NCI-H748 (cell line): Measurements from ENCODE around the gene P2RX2.

ENCODE experiments used
- DNase-seq: peaks from one replicate; lab custom pipeline; 2025; ENCODE audit not compliant: unreplicated experiment; lab: John Stamatoyannopoulos, UW

Gene P2RX2

GRCh38 chr12:132602572-132603239, 15.9 kb upstream of the P2RX2 start:
- no peak for DNase-seq

GRCh38 chr12:132603240-132604150, 15.1 kb upstream of the P2RX2 start:
- no peak for DNase-seq

- no peak for DNase-seq
Measured at GRCh38 chr12:132604151-132604618, 14.4 kb upstream of the P2RX2 start.

- DNase-seq = no peak
Measured at GRCh38 chr12:132604668-132605441, 13.7 kb upstream of the P2RX2 start.

GRCh38 chr12:132605892-132606291, 12.7 kb upstream of the P2RX2 start:
- DNase-seq = no peak

GRCh38 chr12:132606466-132606865, 12.1 kb upstream of the P2RX2 start:
- no peak for DNase-seq

- no peak for DNase-seq
Measured at GRCh38 chr12:132606927-132607326, 11.6 kb upstream of the P2RX2 start.

GRCh38 chr12:132608231-132609171, 10.1 kb upstream of the P2RX2 start:
- no peak for DNase-seq

GRCh38 chr12:132610051-132610759, 8.4 kb upstream of the P2RX2 start, which contains the start of gene LRCOL1:
Gene LRCOL1 (minus strand): TSS chr12:132610582. CDS start chr12:132606251, 4,331 bp downstream.
- DNase-seq = no peak

GRCh38 chr12:132610866-132611602, 7.5 kb upstream of the P2RX2 start:
- no peak for DNase-seq

GRCh38 chr12:132611620-132612019, 7.0 kb upstream of the P2RX2 start:
- no peak for DNase-seq

GRCh38 chr12:132614029-132614428, 4.5 kb upstream of the P2RX2 start:
- no peak for DNase-seq

- peak; percentile 75 for DNase-seq
Measured at GRCh38 chr12:132614861-132615578, 3.6 kb upstream of the P2RX2 start.

GRCh38 chr12:132615579-132616038, 3.0 kb upstream of the P2RX2 start:
- DNase-seq = no peak

- no peak for DNase-seq
Measured at GRCh38 chr12:132617135-132617701, 1.4 kb upstream of the P2RX2 start.

GRCh38 chr12:132617822-132618682, 524 bp upstream of the P2RX2 start:
- DNase-seq = peak; percentile 52

GRCh38 chr12:132619071-132619385, 452 bp downstream of the P2RX2 start:
- no peak for DNase-seq
